ENCODE results near the gene DOCK1. TPM values are rescaled to one million over a fixed set of nuclear protein-coding genes. Genes with fewer than 3 reads are reported as not detected.

The DOCK1 gene
- polyA plus RNA-seq, 5 donors, result 54.9 to 72.3 (median 68.9) TPM

DNA sequence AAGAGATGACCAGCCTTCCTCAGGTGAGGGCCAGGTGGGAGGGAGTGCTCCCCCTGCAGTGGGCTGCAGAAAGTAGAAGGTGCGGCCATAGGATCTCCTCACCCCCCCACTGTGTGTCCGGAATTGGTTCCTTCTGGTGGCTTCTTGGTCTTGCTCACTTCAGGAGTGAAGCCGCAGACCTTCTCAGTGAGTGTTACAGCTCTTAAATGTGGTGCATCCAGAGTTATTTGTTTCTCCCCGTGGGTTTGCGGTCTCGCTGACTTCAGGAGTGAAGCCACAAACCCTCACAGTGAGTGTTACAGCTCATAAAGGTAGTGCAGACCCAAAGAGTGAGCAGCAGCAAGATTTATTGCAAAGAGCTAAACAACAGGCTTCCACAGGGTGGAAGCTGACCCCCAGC is 553.6 kb downstream of the DOCK1 start:
- DNase-seq, result no peak

DNA sequence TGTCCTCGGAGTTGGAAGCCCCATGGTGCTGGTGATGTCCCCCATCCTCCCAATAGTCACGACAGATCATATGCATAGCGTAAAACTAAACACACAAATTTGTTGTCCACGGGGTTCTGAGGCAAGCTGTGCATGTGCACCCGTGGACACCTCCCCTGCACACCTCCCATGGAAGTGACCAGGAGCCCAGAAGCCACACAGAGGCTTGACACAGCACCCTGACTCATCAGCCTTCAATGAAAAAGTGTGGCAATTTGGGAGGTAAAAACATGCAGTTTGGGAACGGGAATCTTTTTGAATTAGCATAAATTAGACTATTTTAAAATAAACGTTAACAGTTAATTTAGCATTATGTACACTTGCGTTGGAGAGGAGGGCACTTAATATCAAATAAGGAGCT is 554.7 kb downstream of the DOCK1 start:
- no peak for DNase-seq

DNA sequence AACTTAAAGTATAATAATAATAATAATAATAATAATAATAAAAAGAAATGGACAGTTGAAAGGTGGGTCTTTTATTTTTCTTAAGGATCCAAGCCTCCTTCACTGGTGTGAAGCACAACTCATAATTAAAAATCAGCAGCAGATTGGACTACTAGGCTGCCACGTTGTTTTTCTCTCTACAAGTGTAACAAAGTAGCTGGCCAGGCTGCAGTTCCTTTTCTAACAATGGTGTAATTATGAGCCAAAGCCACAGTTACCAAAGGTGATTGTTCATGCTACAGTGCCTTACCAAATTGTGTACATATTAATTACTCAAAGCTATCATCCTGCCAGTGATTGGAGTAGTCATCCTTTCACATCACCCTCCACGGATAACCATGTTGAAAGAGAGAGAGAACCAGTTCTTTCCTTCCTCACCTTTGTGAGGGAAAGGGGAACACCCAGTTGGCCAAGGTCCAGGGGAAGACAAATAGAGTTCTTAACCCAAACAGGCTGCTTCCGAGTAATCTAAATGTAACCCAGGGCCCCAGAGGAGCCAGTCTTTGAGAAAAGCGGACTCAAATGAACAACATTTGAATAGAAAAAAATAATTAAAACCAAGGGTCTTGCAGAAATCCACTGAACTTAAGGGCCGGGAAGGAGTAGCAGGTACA is 557.5 kb downstream of the DOCK1 start:
- DNase-seq, result peak in 1 of 2 donors; percentile 10

DNA sequence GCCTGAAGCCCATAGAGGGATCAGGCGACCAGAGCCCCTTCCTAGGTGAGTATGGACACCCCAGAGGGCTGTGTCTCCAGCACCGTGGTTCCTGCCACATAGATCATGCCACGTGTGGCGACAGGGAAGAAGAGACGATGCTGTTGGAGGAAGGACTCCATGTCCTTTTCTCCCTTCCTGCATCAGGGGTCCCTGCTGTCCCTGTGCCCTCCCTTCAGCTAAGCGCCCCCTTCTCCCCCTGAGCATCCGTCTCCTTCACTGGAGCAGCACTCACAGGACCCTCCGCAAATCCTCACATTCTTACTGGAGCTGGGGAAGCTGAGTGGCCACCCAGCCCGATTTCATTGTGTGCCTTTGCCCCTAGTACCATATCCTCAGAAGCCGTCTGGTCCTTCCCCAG is 558.3 kb downstream of the DOCK1 start:
- no peak for DNase-seq

DNA sequence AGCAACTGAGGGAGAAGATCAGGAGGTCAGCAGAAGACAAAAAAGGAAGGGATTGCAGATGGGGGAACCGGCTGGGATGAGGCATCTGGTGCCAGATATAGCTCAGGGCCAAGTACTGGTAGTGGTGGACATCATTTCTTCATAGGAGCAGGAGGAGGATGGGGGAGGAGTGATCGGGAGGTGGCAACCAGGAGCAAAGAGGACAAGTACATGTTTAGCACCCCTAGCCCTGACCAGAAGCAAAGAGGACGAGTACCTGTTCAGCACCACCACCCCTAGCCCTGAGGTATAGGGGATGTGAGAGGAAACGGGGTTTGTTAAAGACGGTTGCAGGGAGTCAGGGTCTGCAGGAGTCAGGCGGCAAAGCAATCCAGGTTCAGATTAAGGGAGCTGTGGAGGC is 559.3 kb downstream of the DOCK1 start:
- DNase-seq, result no peak

DNA sequence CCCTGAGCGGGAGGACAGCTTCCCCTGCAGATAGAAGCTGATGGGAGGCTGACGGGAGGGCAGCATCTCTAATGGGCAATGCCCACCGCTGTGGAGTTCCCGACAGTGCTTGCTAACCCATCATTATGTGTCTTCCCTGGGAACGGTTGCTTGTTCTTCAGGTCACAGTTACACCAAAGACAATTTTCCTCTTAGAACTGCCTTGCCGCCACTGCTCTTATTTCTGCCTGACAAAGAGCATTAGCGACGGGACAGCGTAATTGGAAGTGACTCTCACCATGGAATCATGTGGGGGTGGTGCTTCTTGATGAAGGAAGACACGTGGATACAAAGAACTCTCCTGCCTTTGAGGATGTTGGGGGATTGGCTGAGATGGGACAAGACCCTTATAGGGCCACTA is 562.6 kb downstream of the DOCK1 start:
- no peak for DNase-seq

DNA sequence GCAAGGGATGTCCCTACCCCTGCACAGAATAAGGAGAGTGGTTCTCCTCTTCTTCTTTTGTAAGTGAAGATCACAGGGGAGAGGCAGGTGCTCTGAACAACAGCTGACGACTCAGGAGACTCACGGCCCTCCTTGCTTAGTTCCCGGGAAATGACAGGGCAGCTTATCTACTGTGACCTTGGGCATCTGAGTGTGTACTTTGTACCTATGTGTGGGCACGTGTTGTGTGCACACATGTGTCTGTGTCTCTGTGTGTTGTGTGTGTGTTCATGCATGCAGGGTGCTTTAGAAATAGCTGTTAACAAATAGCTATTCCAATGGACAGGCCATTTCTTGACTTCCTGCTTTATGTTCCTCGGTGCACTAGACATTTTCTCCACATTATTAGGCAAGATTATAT is 563.4 kb downstream of the DOCK1 start:
- no peak for DNase-seq

DNA sequence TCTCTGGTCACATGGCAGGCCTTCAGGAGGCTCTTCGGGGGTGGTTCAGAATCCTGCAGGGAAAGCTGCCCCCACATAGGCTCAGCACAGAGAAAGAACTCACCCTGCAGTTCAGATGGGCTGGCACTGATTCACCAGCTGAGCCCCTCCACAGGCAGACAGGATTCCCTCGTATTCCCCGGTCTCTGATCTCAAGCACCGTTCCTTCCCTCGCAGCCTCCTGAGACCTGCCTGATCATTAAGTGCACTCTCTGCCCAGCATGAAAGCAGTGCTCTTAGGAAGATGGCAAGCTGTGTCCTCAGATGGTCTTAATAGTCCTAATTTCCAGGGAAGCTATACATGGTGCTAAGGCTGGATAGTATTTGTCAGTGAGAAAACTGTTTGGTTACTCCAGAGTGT is 565.7 kb downstream of the DOCK1 start:
- DNase-seq, result no peak

DNA sequence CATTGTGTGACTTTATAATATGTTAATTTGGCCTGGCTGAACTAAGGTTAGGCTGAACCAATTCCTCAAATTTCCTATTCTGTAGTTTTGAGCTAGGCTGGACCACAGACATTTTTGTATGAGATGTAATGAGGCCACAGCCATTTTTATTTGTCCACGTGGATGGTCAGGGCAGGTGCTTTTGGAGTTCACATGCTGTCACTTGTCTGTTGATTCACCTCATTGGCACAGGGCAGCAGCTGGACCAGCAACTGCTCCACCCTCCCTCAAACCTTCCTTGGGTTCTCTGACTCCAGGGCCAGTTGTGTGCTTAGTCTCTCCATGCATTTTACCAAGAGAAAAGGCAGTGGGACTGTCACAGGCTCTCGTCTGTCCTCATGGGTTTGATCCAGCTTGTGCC is 567.7 kb downstream of the DOCK1 start:
- DNase-seq, result no peak

DNA sequence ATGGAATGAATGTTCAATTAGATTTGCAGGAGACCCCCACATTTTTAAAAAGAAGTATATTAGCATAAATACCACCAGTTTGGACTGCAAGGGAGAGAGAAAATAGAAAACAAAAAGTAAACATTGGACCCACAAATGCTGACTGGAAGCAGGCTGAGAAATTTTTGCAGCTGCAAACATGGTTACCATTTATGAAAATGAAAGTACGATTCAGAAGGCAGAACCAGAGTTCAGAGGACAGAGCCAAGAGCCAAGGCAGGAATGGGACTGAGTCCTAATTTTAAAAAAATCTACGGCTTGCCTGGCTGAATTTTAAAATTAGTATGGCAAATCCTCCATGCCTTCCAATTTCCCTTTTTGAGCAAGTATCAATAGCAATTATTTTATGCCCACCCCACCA is 569.3 kb downstream of the DOCK1 start:
- DNase-seq, result no peak

DNA sequence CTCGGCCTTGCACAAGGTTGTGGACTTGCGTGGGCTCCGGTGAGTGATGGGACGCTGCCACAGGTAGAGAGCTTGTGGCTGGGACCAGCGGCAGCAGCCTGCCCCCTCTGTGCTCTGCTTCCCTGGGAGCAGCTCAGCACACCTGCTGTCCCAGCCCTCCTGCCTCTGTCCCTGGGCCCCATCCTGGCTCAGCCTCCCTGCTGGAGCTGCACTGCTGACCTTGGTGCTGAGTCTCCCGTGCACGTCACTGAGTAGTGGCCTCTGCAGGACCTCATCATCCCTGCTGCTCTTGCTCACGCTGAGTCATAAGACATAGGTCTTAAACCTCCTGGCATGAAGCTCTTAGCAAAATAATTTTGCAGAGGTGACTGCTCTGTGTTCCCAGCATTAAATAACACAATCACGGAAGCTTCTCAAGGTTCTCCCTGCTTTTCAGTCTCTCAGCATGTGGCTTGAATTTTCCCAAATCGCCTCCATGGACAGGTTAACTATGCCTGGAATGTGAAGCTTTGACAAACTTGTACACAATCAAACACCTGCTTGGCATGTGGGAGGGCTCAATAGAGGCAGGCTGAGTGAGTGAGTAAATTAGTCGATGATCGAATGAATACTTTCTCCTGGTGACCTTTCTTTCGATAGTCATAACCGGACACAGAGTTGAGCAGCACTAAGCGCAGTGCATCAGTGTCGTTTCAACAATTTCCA is 580.1 kb downstream of the DOCK1 start:
- no peak for DNase-seq

DNA sequence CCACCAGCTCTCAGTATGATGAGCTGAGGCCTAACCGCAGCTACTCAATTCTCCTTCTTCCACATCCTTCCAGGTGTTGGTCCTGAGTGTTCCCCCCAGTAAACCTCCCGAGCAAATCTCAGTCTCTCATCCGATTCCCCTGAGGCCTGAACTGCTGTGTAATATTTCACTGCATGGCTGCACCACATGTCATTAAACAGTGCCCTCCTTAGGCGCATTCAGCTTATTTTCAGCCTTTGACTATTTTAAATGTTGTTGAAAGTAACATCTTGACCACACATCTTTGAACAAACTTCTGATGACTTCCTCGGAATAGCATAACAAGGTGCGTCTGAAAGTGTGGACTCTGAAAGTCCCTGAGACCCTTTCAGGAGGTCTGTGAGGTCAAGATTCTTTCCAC is 581.1 kb downstream of the DOCK1 start:
- no peak for DNase-seq

DNA sequence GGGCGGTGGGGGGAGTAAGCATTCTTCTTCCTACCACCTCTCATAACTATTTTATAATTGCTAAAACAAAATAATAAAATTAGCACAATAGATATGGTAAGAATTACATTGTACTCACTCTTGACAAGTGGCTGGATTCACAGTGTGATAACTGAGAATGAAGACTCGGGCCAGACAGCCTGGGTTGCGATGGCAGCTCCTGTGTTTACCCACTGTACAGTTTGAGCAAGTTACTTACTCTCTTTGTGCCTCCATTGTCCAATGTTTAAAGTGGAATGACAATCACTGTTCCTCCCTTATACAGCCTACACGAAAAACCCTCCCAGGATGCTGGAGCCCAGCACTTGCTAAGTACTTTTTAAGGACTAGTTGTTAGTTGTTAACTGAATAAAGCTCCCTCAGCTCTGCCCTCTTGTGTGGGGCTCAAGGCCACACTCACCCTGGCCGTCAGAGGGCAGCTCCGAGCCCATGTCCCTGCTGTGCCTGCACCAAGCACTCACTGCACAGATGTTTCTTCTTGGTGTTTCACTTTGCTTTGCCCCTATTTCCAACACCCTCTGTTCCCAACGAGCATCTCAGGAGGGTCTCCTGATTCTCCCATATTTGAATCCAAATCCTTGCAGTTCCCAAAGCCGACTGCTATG is 587.5 kb downstream of the DOCK1 start:
- DNase-seq, result no peak

DNA sequence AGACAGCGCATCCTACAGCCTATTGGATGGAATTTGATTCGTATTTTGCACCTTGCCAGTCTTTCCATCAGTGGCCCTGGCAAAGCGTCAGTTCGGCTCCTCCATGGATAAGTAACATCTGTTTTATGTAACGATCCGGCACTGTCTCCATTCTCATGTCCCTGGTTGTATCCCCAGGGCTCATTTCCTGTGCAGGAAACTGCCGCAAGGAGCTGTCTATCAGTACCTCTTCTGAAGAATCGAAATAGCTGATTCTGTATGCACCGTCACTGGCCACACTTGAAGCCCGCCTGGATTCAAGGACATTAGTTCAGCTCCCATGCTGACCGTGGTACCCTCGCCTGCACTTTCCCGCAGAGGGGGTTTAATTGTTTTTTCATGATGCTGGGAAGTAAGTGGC is 590.8 kb downstream of the DOCK1 start:
- DNase-seq, result no peak

DNA sequence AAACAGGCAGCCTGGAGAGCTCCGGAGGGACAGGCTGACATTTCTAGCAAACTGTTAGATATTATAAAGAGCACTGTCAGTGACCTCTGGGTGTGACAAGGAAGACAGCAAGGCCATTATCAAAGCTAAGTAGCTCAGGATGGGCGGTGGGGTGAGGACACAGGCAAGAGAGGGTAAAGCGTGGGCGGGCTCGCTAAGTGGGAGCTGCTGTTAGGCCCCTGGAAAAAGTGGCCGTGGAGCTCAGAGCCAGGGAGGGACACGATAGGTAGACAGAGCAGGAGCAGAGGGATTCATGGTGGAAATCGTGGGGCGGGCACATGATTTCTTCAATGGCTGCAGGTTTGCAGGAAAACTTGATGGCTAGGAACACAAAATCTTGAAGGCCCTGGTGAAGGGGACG is 592.5 kb downstream of the DOCK1 start:
- DNase-seq, result no peak

DNA sequence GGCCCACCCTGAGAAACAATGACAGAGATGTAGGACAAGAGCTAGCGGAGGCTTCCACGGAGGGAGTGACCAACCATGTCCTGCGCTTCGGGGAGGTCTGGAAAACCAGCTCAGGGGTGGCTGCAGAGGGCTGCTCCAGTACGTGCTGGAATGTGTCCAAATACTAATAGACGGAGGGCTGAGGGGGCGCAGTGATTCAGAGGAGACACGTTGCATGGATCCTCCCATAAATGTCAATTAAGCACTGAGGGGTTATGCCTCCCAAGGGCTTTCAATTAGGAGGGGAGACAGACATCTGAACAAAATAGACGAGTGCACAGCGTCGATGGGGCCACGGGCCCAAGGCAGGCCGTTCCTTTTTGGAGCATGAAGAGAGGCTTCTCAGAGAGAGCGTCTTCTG is 592.9 kb downstream of the DOCK1 start:
- no peak for DNase-seq

DNA sequence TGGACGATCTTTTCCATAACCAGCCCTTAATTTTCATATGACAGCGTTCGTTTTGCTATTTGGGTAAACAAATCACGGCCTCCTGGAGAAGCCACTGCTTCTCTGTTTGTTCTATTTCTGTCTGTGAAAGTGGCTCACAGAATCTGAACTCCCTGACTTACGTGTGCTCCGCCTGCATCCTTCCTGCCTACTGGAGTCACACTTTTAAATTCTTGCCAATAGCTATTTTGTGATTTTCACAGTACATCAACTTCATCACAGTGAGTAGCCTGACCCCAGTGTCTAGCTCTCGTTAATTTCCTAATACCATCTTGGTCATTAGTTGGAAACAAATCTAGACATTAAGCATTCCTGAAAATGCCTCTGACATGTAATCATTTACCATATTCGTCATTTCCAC is 594.9 kb downstream of the DOCK1 start:
- DNase-seq, result no peak

Other genes with a start within 250 kb of the DOCK1 start
- 10 to 100 TPM; 13.0 to 29.3 (median 16.3) TPM for gene C10orf90, start 234.7 kb upstream of the DOCK1 start, polyA plus RNA-seq (ENCODE audit: insufficient read depth in 1 of 5, insufficient read length in 5 of 5, low replicate concordance in 1 of 5)